ENCODE results near the gene GRAMD2B.
"Not testable (repeated sequence)": the region's sequence is repeated elsewhere in the genome, so short reads cannot be mapped to it uniquely, and the experiment has no call there.

GRAMD2B gene

DNA sequence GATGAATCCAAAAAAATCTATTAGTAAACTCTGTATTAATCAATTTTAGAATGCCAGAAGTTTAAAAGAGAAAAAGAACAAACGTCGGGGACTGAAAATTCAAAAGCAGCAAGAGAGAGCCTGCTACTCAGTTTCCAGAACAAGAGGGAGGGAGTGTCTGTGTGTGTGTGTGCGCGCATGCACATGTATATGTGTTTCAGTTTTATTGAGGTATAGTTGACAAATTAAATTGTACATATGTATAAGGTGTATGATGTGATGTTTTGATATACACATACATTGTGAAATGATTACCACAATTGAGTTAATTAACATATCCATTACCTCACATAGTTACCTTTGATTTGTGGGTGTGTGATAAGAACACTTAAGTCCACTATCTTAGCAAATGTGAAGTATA lies 27.6 kb upstream of the GRAMD2B start:
- TF ChIP-seq, protein P1, sequence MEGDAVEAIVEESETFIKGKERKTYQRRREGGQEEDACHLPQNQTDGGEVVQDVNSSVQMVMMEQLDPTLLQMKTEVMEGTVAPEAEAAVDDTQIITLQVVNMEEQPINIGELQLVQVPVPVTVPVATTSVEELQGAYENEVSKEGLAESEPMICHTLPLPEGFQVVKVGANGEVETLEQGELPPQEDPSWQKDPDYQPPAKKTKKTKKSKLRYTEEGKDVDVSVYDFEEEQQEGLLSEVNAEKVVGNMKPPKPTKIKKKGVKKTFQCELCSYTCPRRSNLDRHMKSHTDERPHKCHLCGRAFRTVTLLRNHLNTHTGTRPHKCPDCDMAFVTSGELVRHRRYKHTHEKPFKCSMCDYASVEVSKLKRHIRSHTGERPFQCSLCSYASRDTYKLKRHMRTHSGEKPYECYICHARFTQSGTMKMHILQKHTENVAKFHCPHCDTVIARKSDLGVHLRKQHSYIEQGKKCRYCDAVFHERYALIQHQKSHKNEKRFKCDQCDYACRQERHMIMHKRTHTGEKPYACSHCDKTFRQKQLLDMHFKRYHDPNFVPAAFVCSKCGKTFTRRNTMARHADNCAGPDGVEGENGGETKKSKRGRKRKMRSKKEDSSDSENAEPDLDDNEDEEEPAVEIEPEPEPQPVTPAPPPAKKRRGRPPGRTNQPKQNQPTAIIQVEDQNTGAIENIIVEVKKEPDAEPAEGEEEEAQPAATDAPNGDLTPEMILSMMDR (conservative IDR thresholded peaks at IDR 0.05; ENCODE audit: low read length): no peak
- no peak overlapping the region for H3K4me3 ChIP-seq (ENCODE audit: low read length)

DNA sequence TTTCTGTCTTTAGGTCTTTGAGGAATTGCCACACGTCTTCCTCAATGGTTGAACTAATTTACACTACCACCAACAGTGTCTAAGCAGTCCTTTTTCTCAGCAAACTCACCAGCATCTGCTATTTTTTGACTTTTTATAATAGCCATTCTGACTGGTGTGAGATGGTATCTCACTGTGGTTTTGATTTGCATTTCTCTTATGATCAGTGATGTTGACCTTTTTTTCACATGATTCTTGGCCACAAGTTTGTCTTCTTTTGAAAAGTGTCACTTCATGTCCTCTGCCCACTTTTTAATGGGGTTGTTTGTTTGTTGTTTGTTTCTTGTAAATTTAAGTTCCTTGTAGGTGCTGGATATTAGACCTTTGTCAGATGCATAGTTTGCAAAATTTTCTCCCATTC lies 26.5 kb upstream of the GRAMD2B start:
- not testable (repeated sequence) for DNase-seq (ENCODE audit: low read depth); H3K4me3 ChIP-seq (ENCODE audit: low read length)

More for the DNA sequence above, 27.6 kb upstream of the GRAMD2B start:
- no peak for DNase-seq (ENCODE audit: low read depth)

DNA sequence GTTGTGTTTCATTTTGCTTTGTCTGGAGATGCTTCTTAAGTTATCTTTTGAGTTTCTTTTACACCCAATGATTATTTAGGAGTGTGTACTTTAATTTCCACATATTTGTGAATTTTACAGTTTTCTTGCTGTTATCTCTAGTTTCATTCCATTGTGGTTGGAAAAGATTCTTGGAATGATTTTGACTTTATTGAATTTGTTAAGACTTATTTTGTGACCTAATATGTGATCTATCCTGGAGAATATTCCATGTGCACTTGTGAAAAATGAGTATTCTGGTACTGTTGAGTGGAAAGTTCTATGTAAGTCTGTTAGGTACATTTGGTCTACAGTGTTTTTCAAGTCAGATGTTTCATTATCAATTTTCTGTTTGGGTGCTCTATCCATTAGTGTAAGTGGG lies 24.4 kb upstream of the GRAMD2B start:
- TF ChIP-seq, protein P1 (conservative IDR thresholded peaks at IDR 0.05; ENCODE audit: low read length): no peak
- peak; percentile 45 for DNase-seq (ENCODE audit: low read depth)
- no peak overlapping the region for H3K4me3 ChIP-seq (ENCODE audit: low read length)

DNA sequence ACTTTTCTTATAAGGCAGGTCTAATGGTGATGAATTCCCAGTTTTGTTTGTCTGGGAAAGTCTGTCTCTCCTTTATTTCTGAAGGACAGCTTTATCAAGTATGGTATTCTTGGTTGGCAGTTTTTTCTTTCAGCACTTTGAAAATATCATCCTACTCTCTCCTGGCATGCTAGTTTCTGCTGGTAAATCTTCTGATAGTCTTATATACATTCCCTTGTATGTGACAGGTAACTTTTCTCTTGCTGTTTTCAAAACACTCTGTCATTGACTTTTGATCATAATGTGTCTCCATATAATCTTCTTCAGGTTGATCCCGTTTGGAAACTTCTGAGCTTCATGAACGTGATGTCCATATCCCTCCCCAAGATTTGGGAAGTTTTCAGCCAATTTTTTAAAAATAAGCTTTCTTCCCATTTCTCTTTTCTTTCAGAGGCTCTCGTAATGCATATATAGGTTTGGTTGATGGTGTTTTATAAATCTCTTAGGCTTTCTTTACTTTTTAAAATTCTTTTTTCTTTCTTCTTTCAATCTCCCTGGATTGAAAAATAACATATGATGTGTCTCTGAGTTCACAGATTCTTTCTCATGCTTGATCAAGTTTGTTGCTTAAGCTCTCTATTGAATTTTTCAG lies 22.5 kb upstream of the GRAMD2B start:
- no peak overlapping the region for H3K4me3 ChIP-seq (ENCODE audit: low read length)
- TF ChIP-seq, protein P1 (conservative IDR thresholded peaks at IDR 0.05; ENCODE audit: low read length): no peak
- DNase-seq (ENCODE audit: low read depth): no peak

DNA sequence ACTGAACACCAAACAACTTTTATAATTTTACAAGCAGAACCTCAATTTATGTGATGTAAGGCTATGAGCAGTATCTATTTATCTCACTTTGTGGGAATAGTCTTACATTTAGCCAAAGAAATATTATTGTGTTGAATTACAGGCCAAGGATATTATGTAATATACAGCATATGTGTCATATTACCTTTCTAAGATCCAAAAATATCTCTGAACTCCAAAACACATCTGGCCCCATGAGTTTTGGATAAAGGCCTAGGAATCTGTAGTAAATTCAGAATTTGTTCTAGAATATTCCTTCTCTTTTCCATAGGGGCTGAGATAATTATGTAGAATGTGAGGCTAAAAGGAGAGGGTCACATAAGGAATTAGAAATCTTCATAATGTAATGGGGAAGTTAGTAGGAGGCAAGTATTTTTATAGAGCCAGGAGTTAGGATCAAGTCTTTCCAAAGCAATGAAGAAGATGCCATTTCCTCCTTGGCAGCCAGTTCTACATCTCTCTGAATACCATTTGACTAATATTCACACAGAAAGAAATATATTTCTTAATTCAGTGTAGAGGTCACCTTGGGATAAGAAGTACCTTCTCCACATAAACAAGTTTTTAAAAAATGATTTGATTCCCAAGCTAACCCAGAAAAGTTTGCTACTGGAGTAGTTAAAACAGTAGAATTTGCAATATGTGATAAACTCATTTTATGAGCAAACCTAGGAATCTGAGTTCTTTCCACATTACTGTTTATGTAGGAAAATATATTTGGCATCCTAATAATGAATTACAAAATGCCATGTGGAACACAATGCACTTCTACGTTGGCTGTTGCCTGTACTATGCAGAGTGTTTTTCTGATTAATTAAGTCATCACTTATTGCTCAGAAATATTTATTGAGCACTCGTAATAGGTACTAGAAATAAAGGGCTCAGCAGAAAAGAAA lies 20.3 kb upstream of the GRAMD2B start:
- H3K4me3 ChIP-seq (ENCODE audit: low read length): no peak overlapping the region
- peak; percentile 81 for DNase-seq (ENCODE audit: low read depth)
- TF ChIP-seq, protein P1 (conservative IDR thresholded peaks at IDR 0.05; ENCODE audit: low read length): no peak

DNA sequence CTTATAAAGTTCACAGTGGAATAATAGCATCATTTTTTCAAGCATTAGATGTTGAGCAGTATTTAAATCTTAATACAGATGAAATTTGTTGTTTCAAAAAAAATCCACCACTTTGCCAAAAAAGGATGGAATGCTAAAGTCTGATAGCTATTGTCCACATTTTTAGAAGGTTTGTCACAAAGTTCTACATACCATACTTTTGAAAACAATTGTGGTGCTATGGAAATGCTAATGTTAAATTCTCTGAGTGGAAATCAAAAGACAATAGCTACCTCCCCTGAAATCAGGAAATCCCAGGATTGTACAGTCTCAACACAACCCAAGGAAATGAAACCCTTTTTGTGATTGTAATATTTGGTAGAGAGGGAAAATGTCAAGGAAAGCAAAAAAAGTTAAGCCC lies 19.3 kb upstream of the GRAMD2B start:
- TF ChIP-seq, protein P1 (conservative IDR thresholded peaks at IDR 0.05; ENCODE audit: low read length): no peak
- peak; percentile 86 for DNase-seq (ENCODE audit: low read depth)
- H3K4me3 ChIP-seq (ENCODE audit: low read length): no peak overlapping the region

DNA sequence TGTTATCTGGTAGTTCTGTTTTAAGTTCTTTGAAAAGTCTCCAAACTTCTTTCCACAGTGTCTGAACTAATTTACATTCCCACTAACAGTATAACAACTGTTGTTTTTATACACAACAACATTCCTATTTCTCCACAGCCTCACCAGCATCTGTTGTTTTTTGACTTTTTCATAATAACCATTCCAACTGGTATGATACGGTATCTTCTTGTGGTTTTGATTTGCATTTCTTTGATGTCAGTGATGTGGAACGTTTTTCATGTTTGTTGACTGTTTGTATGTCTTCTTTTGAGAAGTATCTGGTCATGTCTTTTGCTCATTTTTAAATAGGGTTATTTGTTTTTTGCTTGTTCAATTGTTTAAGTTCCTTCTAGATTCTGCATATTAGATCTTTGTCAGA lies 12.6 kb upstream of the GRAMD2B start:
- DNase-seq (ENCODE audit: low read depth): no peak
- TF ChIP-seq, protein P1 (conservative IDR thresholded peaks at IDR 0.05; ENCODE audit: low read length): no peak
- H3K4me3 ChIP-seq (ENCODE audit: low read length): no peak overlapping the region
